Measurements from ENCODE around the gene RSBN1.

GRCh38 chr1:113779542-113779941 is 32.7 kb downstream of the RSBN1 start:
- TF ChIP-seq CTCF (IDR thresholded peaks at IDR 0.05) (no peak), POLR2A (IDR thresholded peaks at IDR 0.05) (no peak)
